Right lobe of liver (tissue), 6 donors: ENCODE results near the gene EFCAB5. TPM values are rescaled to one million over a fixed set of nuclear protein-coding genes. Genes with fewer than 3 reads are reported as not detected.

Experiments used
- ATAC-seq, 4 donors: fragments of 200-7000 bp; cut with Tn5 transposase; one replicate each; pipeline ENCODE4 v1.9.1; 2020; ENCODE audit warnings: mild to moderate bottlenecking in 4 of 4, moderate library complexity in 4 of 4
- DNase-seq, 3 donors: peaks; one replicate each; pipeline ENCODE4 v3.0.0-alpha.2; 2020
- H3K27ac ChIP-seq, 3 donors: fragments of 200-600 bp; one replicate each; pipeline ENCODE4 v1.8.0; 2022
- H3K27me3 ChIP-seq, 2 donors: fragments of 200-600 bp; one replicate each; pipeline ENCODE4 v1.8.0; 2022
- H3K36me3 ChIP-seq, 4 donors: fragments of 200-600 bp; sonication (generic) in 1 of 4; one replicate each; pipeline versions ENCODE4 v1.5.1 to v1.8.0; 2017 to 2022; ENCODE audit warnings: control low read depth in 1 of 4
- H3K4me1 ChIP-seq, 4 donors: fragments of 200-600 bp; sonication (generic) in 1 of 4; one replicate each; pipeline versions ENCODE4 v1.5.1 to v1.8.0; 2017 to 2022; ENCODE audit warnings: control low read depth in 1 of 4
- H3K4me3 ChIP-seq, 3 donors: fragments of 200-600 bp; one replicate each; pipeline ENCODE4 v1.8.0; 2022
- H3K9me3 ChIP-seq, 4 donors: fragments of 200-600 bp; sonication (generic) in 1 of 4; one replicate each; pipeline versions ENCODE4 v1.5.1 to v1.8.0; 2017 to 2022; ENCODE audit warnings: control low read depth in 1 of 4
- POLR2A ChIP-seq: fragments of 450-650 bp; IDR thresholded peaks from one replicate; pipeline ENCODE4 v1.6.1; 2017; ENCODE audit warnings: antibody characterized with exemption, mild to moderate bottlenecking
- WGBS: methylation state at CpG from one replicate; pipeline ENCODE4 v1.1.6; 2018; ENCODE audit warnings: low coverage, low lambda C conversion rate; ENCODE audit not compliant: insufficient coverage; ENCODE audit errors: missing lambda C conversion rate; 5-methylcytosine and 5-hydroxymethylcytosine counted together
- intact Hi-C, 2 donors: fragments of 100-400 bp; cut with DNase I; formaldehyde crosslinking; loops; one replicate each; pipeline versions ENCODE4 v1.11.2 to v1.14.1; 2022
- total RNA-seq, 6 experiments: library from RNA; depleted of rRNA in 2 of 6; stranded (reverse); fragments of >200 nt in 2 of 6; fragmentation: NEBNext Ultra II Directional in 3 of 6; extraction: Animal tissue kit (Norgen Biotek cat#: 25700) in 3 of 6; gene quantifications; one replicate each; pipeline versions ENCODE4 v1.1.0 to v1.2.4, GENCODE V29; 2016 to 2023
- TF ChIP-seq, protein P1 (sequence below), 4 donors: fragments of 200-600 bp in 3 of 4; fragments of 450-650 bp in 1 of 4; IDR thresholded peaks; one replicate each; pipeline versions ENCODE4 v1.5.1 to v1.8.0; 2016 to 2022; ENCODE audit warnings: antibody characterized with exemption in 4 of 4, mild to moderate bottlenecking in 2 of 4
- donor health status: DM: no; HTN: yes; CAD: no.
- donor health status: DM: no; HTN: no; CAD: no.
- donor health status: DM: no; HTN: no; CAD: no.
- donor health status: DM: no; HTN: yes; CAD: no.
- donor health status: DM: no; HTN: yes; CAD: no.

The EFCAB5 gene
- total RNA-seq, 6 experiments from 2014 or later = 0.32 TPM; not detected in 5

GRCh38 chr17:30130121-30130520 is 188.7 kb downstream of the EFCAB5 start:
- intact Hi-C loops = loop anchor here in 1 of 2 donors (10.0 kb wide), 1 partner anchor 55 kb away; no protein-coding TSS in a partner anchor
- TF ChIP-seq, protein P1, sequence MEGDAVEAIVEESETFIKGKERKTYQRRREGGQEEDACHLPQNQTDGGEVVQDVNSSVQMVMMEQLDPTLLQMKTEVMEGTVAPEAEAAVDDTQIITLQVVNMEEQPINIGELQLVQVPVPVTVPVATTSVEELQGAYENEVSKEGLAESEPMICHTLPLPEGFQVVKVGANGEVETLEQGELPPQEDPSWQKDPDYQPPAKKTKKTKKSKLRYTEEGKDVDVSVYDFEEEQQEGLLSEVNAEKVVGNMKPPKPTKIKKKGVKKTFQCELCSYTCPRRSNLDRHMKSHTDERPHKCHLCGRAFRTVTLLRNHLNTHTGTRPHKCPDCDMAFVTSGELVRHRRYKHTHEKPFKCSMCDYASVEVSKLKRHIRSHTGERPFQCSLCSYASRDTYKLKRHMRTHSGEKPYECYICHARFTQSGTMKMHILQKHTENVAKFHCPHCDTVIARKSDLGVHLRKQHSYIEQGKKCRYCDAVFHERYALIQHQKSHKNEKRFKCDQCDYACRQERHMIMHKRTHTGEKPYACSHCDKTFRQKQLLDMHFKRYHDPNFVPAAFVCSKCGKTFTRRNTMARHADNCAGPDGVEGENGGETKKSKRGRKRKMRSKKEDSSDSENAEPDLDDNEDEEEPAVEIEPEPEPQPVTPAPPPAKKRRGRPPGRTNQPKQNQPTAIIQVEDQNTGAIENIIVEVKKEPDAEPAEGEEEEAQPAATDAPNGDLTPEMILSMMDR (IDR thresholded peaks at IDR 0.05) = no peak
- TF ChIP-seq POLR2A = no peak

DNA sequence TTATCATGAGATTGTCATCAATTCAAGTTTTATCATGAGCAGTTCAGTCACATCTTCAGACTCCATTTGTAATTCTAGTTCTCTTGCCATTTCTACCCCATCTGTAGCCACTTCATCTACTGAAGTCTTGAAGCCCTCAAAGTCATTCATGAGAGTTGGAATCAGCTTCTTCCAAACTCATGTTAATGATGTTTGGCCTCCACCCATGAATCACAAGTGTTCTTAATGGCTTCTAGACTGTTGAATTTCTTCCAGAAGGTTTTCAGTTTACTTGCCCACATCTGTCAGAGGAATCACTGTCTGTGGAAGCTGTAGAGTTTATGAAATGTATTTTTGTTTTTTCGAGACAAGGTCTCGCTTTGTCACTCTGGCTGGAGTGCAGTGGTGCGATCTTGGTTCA is 191.2 kb downstream of the EFCAB5 start:
- Histone ChIP-seq H3K27me3 (no peaks in the 10 kb centered on the region), H3K4me1 (no peaks in the 10 kb centered on the region), H3K9me3 (no peaks in the 10 kb centered on the region), H3K36me3 (peaks cover 0 to 6% (median 2%) of the 10 kb centered on the region in 4 donors), H3K27ac (no peak overlapping the region), H3K4me3 (no peak overlapping the region)
- no peak for DNase-seq
- TF ChIP-seq, protein P1 (IDR thresholded peaks at IDR 0.05) = no peak
- no peak for TF ChIP-seq POLR2A
- ATAC-seq = no peak
- WGBS = 87% methylated on average over 3 of the region's 3 CpGs
- intact Hi-C loops = loop anchor here in 1 of 2 donors (10.0 kb wide), 1 partner anchor 52 kb away; no protein-coding TSS in a partner anchor

More at GRCh38 chr17:30130121-30130520, 188.7 kb downstream of the EFCAB5 start:
- Histone ChIP-seq H3K4me3 (no peak overlapping the region), H3K27me3 (no peaks in the 10 kb centered on the region), H3K9me3 (no peaks in the 10 kb centered on the region), H3K27ac (no peak overlapping the region), H3K4me1 (peaks cover 0 to under 1% (median 0%) of the 10 kb centered on the region in 4 donors), H3K36me3 (peaks cover 0 to 6% (median 3%) of the 10 kb centered on the region in 4 donors)
- ATAC-seq = no peak
- 100% methylated on average over 1 of the region's 1 CpG for WGBS
- DNase-seq = no peak

DNA sequence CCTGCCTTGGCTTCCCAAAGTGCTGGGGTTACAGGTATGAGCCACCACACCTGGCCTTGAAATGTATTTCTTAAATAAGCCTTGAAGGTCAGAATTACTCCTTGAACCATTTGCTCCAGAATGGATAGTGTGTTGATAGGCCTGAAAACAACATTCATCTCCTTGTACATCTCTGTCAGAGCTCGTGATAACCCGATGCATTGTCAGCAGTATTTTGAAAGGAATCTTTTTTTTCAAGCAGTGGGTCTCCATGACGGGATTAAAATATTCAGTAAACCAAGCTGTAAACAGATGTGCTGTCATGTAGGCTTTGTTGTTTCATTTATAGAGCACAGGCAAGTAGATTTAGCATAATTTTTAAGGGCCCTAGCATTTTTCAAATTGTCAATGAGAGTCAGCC is 191.8 kb downstream of the EFCAB5 start:
- ATAC-seq (no peak), DNase-seq (no peak)
- TF ChIP-seq, protein P1 (IDR thresholded peaks at IDR 0.05) = no peak
- no peak for TF ChIP-seq POLR2A
- intact Hi-C loops = loop anchor here in 1 of 2 donors (10.0 kb wide), 1 partner anchor 52 kb away; no protein-coding TSS in a partner anchor
- no peaks in the 10 kb centered on the region for H3K9me3 ChIP-seq
- no peaks in the 10 kb centered on the region for H3K27me3 ChIP-seq
- no peak overlapping the region for H3K27ac ChIP-seq
- peaks cover 0 to 2% (median 0%) of the 10 kb centered on the region in 4 donors for H3K36me3 ChIP-seq
- WGBS = 92% methylated on average over 2 of the region's 3 CpGs
- no peak overlapping the region for H3K4me3 ChIP-seq
- H3K4me1 ChIP-seq = no peaks in the 10 kb centered on the region

DNA sequence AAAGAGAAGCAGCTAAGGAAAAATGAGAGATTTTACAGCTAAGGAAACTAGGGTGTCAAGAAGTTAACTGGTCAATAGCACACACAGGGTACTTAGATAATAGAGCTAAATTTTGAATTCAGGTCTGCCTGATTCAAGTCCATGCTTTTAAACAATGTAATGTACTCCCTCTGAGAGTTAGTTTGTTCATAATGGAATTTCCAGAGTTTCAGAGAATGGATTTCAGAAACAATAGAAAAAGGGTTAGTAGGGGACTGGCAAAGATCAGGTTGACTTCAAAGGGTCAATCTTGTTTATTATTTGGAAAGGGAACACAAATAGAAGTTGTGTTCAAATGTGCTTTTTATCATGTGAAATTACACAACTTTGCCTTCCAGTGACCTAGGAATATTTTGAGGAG is 193.1 kb downstream of the EFCAB5 start:
- Histone ChIP-seq H3K4me3 (no peak overlapping the region), H3K27me3 (no peaks in the 10 kb centered on the region), H3K27ac (no peak overlapping the region), H3K4me1 (no peaks in the 10 kb centered on the region), H3K36me3 (no peaks in the 10 kb centered on the region), H3K9me3 (no peaks in the 10 kb centered on the region)
- intact Hi-C loops = loop anchor here in 1 of 2 donors (10.0 kb wide), 1 partner anchor 50 kb away; no protein-coding TSS in a partner anchor
- ATAC-seq = no peak
- DNase-seq = no peak
- TF ChIP-seq, protein P1 (IDR thresholded peaks at IDR 0.05) = no peak
- TF ChIP-seq POLR2A = no peak
